ENCODE measurements around the gene KLHL4.

- TF ChIP-seq CTCF (IDR thresholded peaks at IDR 0.05 in 2 of 3, conservative IDR thresholded peaks at IDR 0.05 in 1 of 3; ENCODE audit: borderline replicate concordance in 1 of 3, insufficient read depth in 1 of 3, low read depth in 2 of 3, low read length in 2 of 3) (no peak), POLR2A (IDR thresholded peaks at IDR 0.05; ENCODE audit: borderline replicate concordance, extremely low read depth, insufficient read depth, insufficient read length) (no peak), RAD21 (IDR thresholded peaks at IDR 0.05; ENCODE audit: low read depth) (no peak), ZNF274 (IDR thresholded peaks at IDR 0.05; ENCODE audit: low read depth, low read length) (no peak), ZFX (IDR thresholded peaks at IDR 0.05) (no peak), MAX (IDR thresholded peaks at IDR 0.05) (no peak), ZBTB33 (IDR thresholded peaks at IDR 0.05; ENCODE audit: extremely low read depth, insufficient replicate concordance, low read length) (no peak), REST (IDR thresholded peaks at IDR 0.05; ENCODE audit: low read depth) (no peak), EZH2 (IDR thresholded peaks at IDR 0.05) (no peak)
Measured at GRCh38 chrX:87580862-87581261, 63.3 kb downstream of the KLHL4 start.
